ENCODE results near the gene CEND1.

The CEND1 gene

DNA sequence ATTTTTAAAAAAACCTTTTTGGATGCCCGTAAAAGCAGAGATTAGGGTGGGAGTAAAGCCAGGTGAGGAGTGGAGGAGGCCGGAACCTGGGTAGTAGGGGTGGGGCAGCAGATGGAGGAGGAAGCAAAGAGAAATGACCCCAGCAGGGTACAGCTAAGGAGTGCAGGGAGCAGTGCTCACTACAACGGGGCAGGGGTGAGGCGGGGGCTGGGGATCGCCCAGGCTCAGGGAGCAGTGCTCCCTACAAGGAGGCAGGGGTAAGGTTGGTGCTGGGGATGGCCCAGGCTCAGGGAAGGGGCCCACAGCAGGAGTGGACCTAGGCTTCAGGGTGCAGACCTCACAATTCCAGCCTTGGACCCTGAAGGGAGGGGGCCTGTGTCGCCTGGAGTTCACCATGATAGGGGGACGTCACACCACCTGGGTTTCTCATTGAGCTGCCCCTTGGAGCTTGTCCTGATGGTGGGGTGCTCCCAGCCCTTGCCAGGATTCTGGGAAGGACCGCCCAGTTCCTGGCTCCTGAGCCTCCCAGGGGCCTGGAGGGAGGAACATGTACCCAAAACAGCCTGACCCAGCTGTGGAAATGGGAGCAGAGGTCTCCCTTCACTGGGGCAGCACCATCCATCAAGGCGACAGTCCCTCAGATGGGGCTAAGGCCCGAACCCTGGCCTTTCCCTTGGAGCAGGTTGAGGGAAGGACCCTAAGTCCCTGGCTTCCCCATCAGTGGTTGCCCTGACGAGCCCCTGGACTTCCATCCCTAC is 26.0 kb upstream of the CEND1 start:
- DNase-seq (ENCODE audit: extremely low spot score, insufficient read length, low read depth): no peak
- no peak for FAIRE-seq

DNA sequence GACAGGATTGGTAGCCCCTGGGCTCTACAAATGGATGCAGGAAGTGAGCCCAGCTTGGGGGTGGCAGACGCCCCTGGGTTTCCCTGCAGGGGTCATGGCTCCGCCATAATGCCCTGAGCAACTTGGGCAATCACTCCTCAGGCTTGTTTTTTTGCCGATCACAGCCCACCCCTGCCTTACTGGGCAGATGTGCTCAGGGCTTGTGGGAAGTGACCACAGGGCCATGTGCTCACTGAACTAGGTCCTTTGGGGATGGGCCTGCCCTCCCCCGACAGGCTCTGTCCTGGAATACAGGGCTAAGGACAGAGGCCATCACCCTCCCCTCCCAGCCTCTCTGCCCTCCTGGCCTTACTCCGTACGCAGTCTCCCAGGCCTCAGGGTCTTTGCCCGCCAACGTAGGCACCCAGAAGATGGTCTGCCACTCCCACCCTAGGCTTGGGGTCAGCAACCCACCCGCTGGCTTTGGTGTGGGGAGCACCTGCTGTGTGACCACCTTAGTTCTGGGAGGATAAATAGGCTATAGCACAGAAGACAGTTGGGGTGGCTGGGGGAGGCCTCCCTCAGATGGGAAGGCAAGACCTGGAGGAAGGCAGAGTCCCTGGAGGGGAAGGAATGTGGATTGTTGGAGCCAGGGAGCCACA is 23.7 kb upstream of the CEND1 start:
- no peak for FAIRE-seq
- DNase-seq (ENCODE audit: extremely low spot score, insufficient read length, low read depth): no peak

DNA sequence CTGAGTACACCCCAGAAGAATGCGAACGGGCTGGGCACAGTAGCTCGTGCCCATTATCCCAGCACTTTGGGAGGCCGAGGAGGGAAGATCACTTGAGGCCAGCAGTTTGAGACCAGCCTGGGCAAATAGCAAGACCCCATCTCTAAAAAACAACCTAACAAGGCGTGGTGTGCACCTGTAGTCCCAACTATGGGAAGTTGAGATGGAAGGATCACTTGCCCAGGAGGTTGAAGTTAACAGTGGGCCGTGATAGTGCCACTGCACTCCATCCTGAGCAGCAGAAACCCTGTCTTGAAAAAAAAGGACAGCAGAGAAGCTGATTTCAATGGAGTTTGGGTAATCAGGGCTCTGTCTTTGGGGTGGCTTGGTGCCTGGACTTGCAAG is 23.2 kb upstream of the CEND1 start:
- FAIRE-seq (no peak), DNase-seq (ENCODE audit: extremely low spot score, insufficient read length, low read depth) (no peak)

- FAIRE-seq: no peak
- no peak for DNase-seq (ENCODE audit: extremely low spot score, insufficient read length, low read depth)
Measured at GRCh38 chr11:812390-812789, 22.5 kb upstream of the CEND1 start.

- FAIRE-seq: no peak
- DNase-seq (ENCODE audit: extremely low spot score, insufficient read length, low read depth): no peak
Measured at GRCh38 chr11:811446-812245, 21.8 kb upstream of the CEND1 start.

- no peak for DNase-seq (ENCODE audit: extremely low spot score, insufficient read length, low read depth)
- FAIRE-seq: no peak
Measured at GRCh38 chr11:810040-810567, 20.2 kb upstream of the CEND1 start.

- peak; percentile 95 for FAIRE-seq
- peak; percentile 92 for DNase-seq (ENCODE audit: extremely low spot score, insufficient read length, low read depth)
Measured at GRCh38 chr11:809287-810039, 19.6 kb upstream of the CEND1 start, which contains the start of gene RPLP2. TSS of gene RPLP2 (plus strand) at chr11:809967. CDS start at chr11:810235, 268 bp downstream.

GRCh38 chr11:808427-809286 is 18.8 kb upstream of the CEND1 start:
- FAIRE-seq: peak; percentile 55

DNA sequence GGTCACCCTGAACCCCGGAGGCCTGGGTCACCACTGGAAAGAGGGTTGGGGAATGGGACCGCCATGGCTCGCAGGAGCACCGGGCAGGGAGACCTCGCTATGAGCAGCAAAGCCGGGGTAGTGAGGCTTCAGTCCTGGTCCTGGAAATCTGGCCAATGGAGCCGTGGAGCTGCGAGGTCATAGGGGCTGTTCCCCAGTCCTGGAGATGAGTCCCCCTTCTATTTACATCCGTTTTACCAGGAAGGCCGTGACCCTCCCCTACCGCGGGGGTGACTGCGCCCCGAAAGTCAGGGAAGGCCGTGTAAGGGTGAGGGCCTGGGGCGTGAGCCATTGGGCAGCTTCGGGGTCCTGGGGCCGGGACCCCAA is 14.7 kb upstream of the CEND1 start:
- DNase-seq (ENCODE audit: extremely low spot score, insufficient read length, low read depth) (no peak), FAIRE-seq (no peak)

More at GRCh38 chr11:808427-809286, 18.8 kb upstream of the CEND1 start:
- no peak for DNase-seq (ENCODE audit: extremely low spot score, insufficient read length, low read depth)

DNA sequence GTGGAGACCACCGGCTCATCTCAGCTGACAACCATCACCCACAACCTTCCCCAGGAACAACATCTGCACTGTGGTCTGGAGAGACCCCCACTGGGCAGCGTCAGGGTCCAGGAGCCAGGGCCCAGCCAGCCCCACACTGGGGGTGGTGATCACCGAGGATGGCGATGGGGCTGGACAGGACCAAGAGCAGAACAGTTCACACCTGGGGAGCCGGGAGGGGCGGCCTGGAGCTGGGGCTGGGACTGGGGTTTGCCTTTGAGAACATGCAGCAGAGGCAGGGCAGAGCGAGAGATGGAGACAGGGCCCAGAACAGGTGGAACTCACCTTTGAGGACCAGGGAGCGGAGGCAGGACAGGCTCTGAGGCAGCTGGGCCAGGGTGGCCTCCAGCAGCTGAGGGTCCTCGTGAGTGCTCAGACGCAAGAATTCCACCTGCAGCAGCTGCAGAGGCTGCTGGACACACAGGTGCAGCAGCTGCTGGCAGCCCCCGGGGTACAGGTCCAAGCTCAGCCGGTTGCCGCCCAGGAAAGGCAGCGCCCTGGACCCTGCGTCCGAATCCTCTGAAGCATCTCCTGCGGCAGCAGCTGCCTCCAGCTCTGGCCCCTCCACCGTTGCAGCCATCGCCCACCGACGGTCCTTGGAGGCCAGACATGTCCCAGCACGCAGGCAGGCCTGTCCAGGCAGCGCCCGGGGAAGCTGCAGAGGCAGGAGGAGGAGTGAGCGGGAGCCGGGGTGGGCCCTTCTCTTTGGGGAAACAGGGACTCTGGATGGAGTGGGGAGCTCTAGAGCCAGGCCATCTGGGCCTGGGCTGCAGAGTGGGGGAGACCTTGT is 14.1 kb upstream of the CEND1 start:
- DNase-seq (ENCODE audit: extremely low spot score, insufficient read length, low read depth) (no peak), FAIRE-seq (no peak)

DNA sequence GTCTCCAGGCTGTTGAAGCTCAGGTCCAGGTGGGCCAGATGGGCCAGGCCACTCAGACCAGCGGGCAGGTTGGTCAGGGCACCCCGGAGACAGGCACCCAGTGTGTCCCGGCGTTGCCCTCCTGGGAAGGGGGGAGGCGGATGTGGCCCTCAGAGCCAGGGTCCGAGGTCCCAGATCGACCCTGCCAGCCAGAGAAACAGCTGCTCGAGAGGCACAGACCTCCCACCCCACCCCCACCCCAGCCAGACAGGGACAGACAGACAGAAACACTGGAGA is 13.5 kb upstream of the CEND1 start:
- no peak for FAIRE-seq

DNA sequence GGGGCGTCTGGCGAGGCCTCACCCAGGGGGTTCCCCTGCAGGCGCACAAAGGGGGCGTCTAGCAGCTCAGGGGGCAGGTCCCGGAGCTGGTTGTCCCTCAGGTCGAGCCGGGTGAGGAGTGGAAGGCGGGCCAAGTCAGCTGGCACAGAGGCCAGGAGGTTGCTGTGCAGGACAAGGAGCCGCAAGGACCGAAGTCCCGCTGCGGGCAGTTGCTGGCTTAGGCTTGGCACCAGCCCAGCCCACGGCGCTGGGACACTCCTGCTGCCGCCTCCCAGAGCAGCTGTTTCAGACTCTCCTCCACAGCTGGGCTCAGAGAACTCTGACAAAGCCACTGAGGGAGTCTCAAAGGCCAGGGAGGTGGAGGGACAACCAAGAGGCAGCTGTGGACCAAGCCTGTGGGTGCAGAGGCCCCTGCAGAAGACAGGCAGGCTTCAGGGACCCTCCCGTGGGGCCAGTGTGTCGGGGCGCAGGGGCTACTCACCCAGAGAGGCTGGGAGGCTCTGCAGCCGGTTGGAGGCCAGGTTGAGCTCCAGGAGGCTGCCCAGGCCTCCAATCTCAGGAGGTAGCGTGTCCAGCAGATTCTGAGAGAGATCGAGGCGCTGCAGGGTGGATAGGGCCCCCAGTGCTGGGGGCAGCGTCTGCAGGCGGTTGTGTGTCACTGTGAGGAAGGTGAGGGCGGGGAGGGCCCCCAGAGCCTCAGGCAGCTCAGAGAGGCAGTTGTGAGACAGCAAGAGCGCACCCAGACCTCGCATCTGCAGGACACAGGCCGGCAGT is 13.0 kb upstream of the CEND1 start:
- no peak for FAIRE-seq

More for the DNA sequence above, 13.5 kb upstream of the CEND1 start:
- DNase-seq (ENCODE audit: extremely low spot score, insufficient read length, low read depth): no peak

GRCh38 chr11:802018-802617 is 12.2 kb upstream of the CEND1 start:
- FAIRE-seq: no peak
- no peak for DNase-seq (ENCODE audit: extremely low spot score, insufficient read length, low read depth)

More for the DNA sequence above, 13.0 kb upstream of the CEND1 start:
- no peak for DNase-seq (ENCODE audit: extremely low spot score, insufficient read length, low read depth)

DNA sequence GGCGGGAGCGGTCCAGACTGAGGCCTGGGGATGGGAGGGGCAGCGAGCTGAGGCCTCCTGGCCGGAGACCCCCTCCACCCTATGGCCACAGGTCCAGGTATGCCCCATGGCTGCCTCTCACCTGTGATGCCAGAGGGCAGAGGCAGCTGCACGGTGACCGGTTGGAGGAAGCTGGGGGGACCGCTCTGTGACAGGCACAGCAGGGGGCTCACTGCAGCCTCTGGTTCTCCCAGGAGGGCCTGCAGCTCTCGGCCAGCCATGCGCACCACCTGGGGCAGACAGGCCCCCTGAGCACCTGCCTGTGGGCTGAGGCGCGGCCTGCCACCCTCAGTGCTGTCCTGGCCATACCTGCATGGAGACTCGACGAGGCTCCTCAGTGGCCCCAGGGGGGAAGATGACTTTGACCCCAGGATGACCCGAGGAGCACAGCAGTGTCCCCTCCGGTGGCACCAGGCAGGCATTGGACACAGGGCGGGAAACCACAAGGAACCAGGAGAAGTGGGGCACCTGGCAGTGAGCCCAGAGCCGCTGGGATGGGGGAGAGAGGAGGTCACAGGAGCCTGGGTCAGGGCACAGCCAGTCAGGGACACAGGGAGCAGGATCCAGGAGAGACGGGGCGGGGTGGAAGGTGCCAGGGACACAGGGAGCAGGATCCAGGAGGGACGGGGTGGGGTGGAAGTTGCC is 11.3 kb upstream of the CEND1 start:
- DNase-seq (ENCODE audit: extremely low spot score, insufficient read length, low read depth) (no peak), FAIRE-seq (no peak)

DNA sequence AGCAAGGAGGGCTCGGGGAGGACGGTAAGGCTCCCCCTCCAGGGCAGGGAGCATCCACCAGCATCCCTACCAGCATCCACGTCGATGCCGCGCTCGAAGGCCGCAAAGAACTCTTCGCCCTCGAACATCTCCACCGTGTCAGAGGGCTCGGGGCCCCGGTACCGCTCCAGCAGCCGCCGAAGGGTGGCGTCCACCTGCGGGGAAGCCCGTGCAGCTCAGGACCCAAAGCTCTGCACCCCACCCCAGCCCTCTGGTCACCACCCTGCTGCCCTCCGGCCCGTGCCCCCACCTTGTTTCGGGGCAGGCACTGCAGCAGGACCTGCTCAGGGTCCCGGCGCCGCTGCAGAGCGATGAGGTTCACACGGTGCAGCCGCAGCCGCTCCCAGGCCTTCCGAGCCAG is 10.6 kb upstream of the CEND1 start:
- no peak for DNase-seq (ENCODE audit: extremely low spot score, insufficient read length, low read depth)
- no peak for FAIRE-seq

DNA sequence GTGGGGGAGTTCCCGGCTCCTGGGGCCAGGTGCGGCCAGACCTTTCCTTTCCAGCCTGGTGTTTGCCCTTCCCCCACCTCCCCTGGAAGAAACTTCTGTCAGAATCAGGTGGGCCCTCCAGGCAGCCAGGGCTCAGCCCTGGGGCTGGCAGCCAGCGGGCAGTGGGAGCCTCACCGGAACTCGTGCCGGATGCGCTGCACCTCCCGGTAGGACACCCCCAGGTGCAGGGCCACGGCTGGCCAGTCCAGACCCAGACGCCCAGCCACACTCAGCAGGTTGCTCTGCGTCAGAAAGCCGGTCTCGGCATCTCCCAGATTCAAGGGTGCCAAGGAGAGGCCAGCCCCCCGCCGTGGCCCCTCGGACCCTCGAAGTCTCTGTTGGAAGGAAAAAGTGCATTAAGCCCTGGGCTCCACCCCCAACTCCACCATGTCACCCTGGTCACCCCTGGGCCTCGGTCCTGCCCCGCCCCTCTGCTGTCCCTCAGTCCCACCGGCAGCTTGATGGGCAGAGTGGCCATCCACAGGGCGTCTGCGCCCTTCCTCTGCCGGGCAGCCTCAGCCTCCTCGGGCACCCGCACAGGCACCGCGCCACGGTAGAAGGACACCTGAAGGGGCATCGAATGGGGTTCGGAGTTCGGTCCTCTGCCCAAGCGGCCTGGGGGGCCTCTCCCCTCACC is 9.9 kb upstream of the CEND1 start:
- DNase-seq (ENCODE audit: extremely low spot score, insufficient read length, low read depth) (no peak), FAIRE-seq (no peak)
